H9 (cell line): ENCODE results near the gene IGF2BP2. TPM values are rescaled to one million over a fixed set of nuclear protein-coding genes. Genes with fewer than 3 reads are reported as not detected.

Experiments
- DNase-seq: peaks from one replicate; pipeline ENCODE4 v3.0.0-alpha.2; 2017
- H2AFZ ChIP-seq: one replicate; pipeline ENCODE4 v1.6.1; 2013; ENCODE audit warnings: mild to moderate bottlenecking, low read length, control low read depth, moderate library complexity
- H2AK5ac ChIP-seq: 2 replicates; pipeline ENCODE4 v1.6.1; 2013; ENCODE audit warnings: low read length, control low read depth, mixed read lengths; ENCODE audit not compliant: insufficient read length
- H2BK120ac ChIP-seq: one replicate; pipeline ENCODE4 v1.6.1; 2013; ENCODE audit warnings: low read depth, mild to moderate bottlenecking, low read length, control low read depth, inconsistent platforms; ENCODE audit not compliant: poor library complexity, severe bottlenecking
- H2BK12ac ChIP-seq: 2 replicates; pipeline ENCODE4 v1.6.1; 2013; ENCODE audit warnings: low read length, control low read depth, mixed read lengths, low read depth; ENCODE audit not compliant: insufficient read length
- H2BK15ac ChIP-seq: 2 replicates; pipeline ENCODE4 v1.6.1; 2013; ENCODE audit warnings: low read depth, low read length, control low read depth
- H2BK20ac ChIP-seq: one replicate; pipeline ENCODE4 v1.6.1; 2013; ENCODE audit warnings: low read depth, mild to moderate bottlenecking, low read length, control low read depth, inconsistent platforms; ENCODE audit not compliant: poor library complexity, severe bottlenecking
- H2BK5ac ChIP-seq: 2 replicates; pipeline ENCODE4 v1.6.1; 2013; ENCODE audit warnings: low read length, control low read depth, mixed read lengths; ENCODE audit not compliant: insufficient read length
- H3K14ac ChIP-seq: 2 replicates; pipeline ENCODE4 v1.6.1; 2013; ENCODE audit warnings: low read length, control low read depth; ENCODE audit not compliant: insufficient read depth
- H3K18ac ChIP-seq: 2 replicates; pipeline ENCODE4 v1.6.1; 2013; ENCODE audit warnings: low read depth, mild to moderate bottlenecking, mixed read lengths, low read length, control low read depth; ENCODE audit not compliant: insufficient read length
- H3K23ac ChIP-seq: 2 replicates; pipeline ENCODE4 v1.6.1; 2013; ENCODE audit warnings: low read length, control low read depth, mixed read lengths, low read depth; ENCODE audit not compliant: insufficient read length
- H3K23me2 ChIP-seq: 2 replicates; pipeline ENCODE4 v1.6.1; 2013; ENCODE audit warnings: low read depth, mild to moderate bottlenecking, mixed read lengths, low read length, control low read depth; ENCODE audit not compliant: insufficient read length, poor library complexity, severe bottlenecking
- H3K27ac ChIP-seq: 2 replicates; pipeline ENCODE4 v1.5.1; 2013; ENCODE audit warnings: low read length, control low read depth, mixed read lengths, low read depth; ENCODE audit not compliant: insufficient read length
- H3K27me3 ChIP-seq: 2 replicates; pipeline ENCODE4 v1.6.1; 2013; ENCODE audit warnings: low read length, control low read depth, inconsistent platforms; ENCODE audit not compliant: insufficient read depth
- H3K4ac ChIP-seq: 2 replicates; pipeline ENCODE4 v1.6.1; 2013; ENCODE audit warnings: low read depth, mild to moderate bottlenecking, control low read depth, inconsistent platforms, low read length, moderate library complexity
- H3K4me1 ChIP-seq: 2 replicates; pipeline ENCODE4 v1.6.1; 2013; ENCODE audit warnings: low read length, control low read depth, inconsistent platforms; ENCODE audit not compliant: insufficient read depth
- H3K4me2 ChIP-seq: 2 replicates; pipeline ENCODE4 v1.6.1; 2013; ENCODE audit warnings: low read length, control low read depth, mixed read lengths; ENCODE audit not compliant: insufficient read length, insufficient read depth
- H3K56ac ChIP-seq: 2 replicates; pipeline ENCODE4 v1.6.1; 2013; ENCODE audit warnings: low read depth, mild to moderate bottlenecking, mixed read lengths, low read length, control low read depth; ENCODE audit not compliant: insufficient read length
- H3K79me1 ChIP-seq: 2 replicates; pipeline ENCODE4 v1.6.1; 2013; ENCODE audit warnings: low read depth, mild to moderate bottlenecking, moderate library complexity, low read length, control low read depth, inconsistent platforms; ENCODE audit not compliant: insufficient read depth, poor library complexity, severe bottlenecking
- H3K79me2 ChIP-seq: 2 replicates; pipeline ENCODE4 v1.6.1; 2013; ENCODE audit warnings: low read length, control low read depth, inconsistent platforms; ENCODE audit not compliant: insufficient read depth
- H3K9ac ChIP-seq: 2 replicates; pipeline ENCODE4 v1.6.1; 2013; ENCODE audit warnings: low read length, control low read depth, mixed read lengths; ENCODE audit not compliant: insufficient read length; ENCODE audit errors: extremely low read depth
- H3K9me3 ChIP-seq: one replicate; pipeline ENCODE4 v1.6.1; 2013; ENCODE audit warnings: low read depth, low read length, inconsistent platforms; ENCODE audit not compliant: control insufficient read depth
- H3T11ph ChIP-seq: one replicate; pipeline ENCODE4 v1.6.1; 2013; ENCODE audit warnings: mild to moderate bottlenecking, low read length, control low read depth, inconsistent platforms
- H4K20me1 ChIP-seq: one replicate; pipeline ENCODE4 v1.6.1; 2013; ENCODE audit not compliant: control insufficient read depth, insufficient read length, insufficient read depth
- H4K5ac ChIP-seq: 2 replicates; pipeline ENCODE4 v1.6.1; 2013; ENCODE audit warnings: low read depth, mild to moderate bottlenecking, mixed read lengths, low read length, control low read depth; ENCODE audit not compliant: insufficient read length
- H4K8ac ChIP-seq: replicated peaks from 2 replicates; pipeline ENCODE4 v1.6.1; 2013; ENCODE audit warnings: low read length, control low read depth, mixed read lengths, low read depth; ENCODE audit not compliant: insufficient read length
- H4K91ac ChIP-seq: 2 replicates; pipeline ENCODE4 v1.6.1; 2013; ENCODE audit warnings: low read depth, mild to moderate bottlenecking, moderate library complexity, mixed read lengths, low read length, control low read depth; ENCODE audit not compliant: insufficient read length
- H3K27ac Mint-ChIP-seq, 3 experiments: 2 replicates in 2 of 3; 3 replicates in 1 of 3; pipeline ENCODE4 v1.8.0; 2020 to 2021; ENCODE audit warnings: mixed read lengths in 3 of 3, mild to moderate bottlenecking in 1 of 3, moderate library complexity in 1 of 3
- H3K27me3 Mint-ChIP-seq: 2 replicates; pipeline ENCODE4 v1.8.0; 2021; ENCODE audit warnings: low read depth, mild to moderate bottlenecking, moderate library complexity, mixed read lengths
- H3K36me3 Mint-ChIP-seq, 3 experiments: 2 replicates in 2 of 3; 3 replicates in 1 of 3; pipeline ENCODE4 v1.8.0; 2020 to 2021; ENCODE audit warnings: low read depth in 3 of 3, mixed read lengths in 3 of 3; ENCODE audit not compliant: insufficient read depth in 1 of 3
- H3K4me1 Mint-ChIP-seq, 2 experiments: 2 replicates each; pipeline ENCODE4 v1.8.0; 2020; ENCODE audit warnings: mixed read lengths in 2 of 2
- H3K4me3 Mint-ChIP-seq, 2 experiments: 2 replicates in 1 of 2; 3 replicates in 1 of 2; pipeline ENCODE4 v1.8.0; 2020 to 2021; ENCODE audit warnings: mild to moderate bottlenecking in 2 of 2, mixed read lengths in 2 of 2, moderate library complexity in 1 of 2
- H3K9me3 Mint-ChIP-seq, 2 experiments: 2 replicates in 1 of 2; 3 replicates in 1 of 2; pipeline ENCODE4 v1.8.0; 2020; ENCODE audit warnings: mild to moderate bottlenecking in 2 of 2, mixed read lengths in 2 of 2, moderate library complexity in 1 of 2
- CTCF ChIP-seq: fragments of 200-600 bp; sonication (generic); conservative IDR thresholded peaks from 3 replicates; pipeline ENCODE4 v1.8.0; 2021; ENCODE audit warnings: antibody characterized with exemption, mild to moderate bottlenecking
- WGBS: extraction: QIAGEN DNeasy Blood & Tissue Kit; methylation state at CpG from one replicate; pipeline ENCODE4 v1.1.7; 2013; ENCODE audit warnings: missing lambda C conversion rate, low lambda C conversion rate, mixed read lengths; ENCODE audit not compliant: insufficient read length; ENCODE audit errors: extremely low coverage; 5-methylcytosine and 5-hydroxymethylcytosine counted together
- total RNA-seq: library from RNA; stranded (reverse); gene quantifications from 2 replicates; pipeline ENCODE4 v1.2.1, GENCODE V29; 2021

The IGF2BP2 gene
- total RNA-seq, 1 experiment from 2014 or later: 130 TPM

- H3K36me3 Mint-ChIP-seq: peaks cover 31 to 80% (median 78%) of the 10 kb centered on the region in 3 experiments
- no peak overlapping the region for H3K9ac ChIP-seq
- no peak overlapping the region for H3K27ac Mint-ChIP-seq
Observed at GRCh38 chr3:185655426-185656320, 169.2 kb downstream of the IGF2BP2 start.

More at GRCh38 chr3:185655426-185656320, 169.2 kb downstream of the IGF2BP2 start:
- Mint-ChIP-seq H3K4me3 (no peak overlapping the region), H3K9me3 (no peaks in the 10 kb centered on the region), H3K4me1 (peaks cover 2% of the 10 kb centered on the region in 2 experiments), H3K27me3 (no peaks in the 10 kb centered on the region; the same call in 1 of the 2 replicates)
- H3K4me2 ChIP-seq: no peak overlapping the region
- no peaks in the 10 kb centered on the region for H3K79me1 ChIP-seq
- H3K27ac ChIP-seq: no peak overlapping the region
- no peak for TF ChIP-seq CTCF
- no peak overlapping the region for H3K14ac ChIP-seq
- H2BK5ac ChIP-seq: no peak overlapping the region
- H4K5ac ChIP-seq: no peak overlapping the region
- DNase-seq: no peak
- no peak overlapping the region for H3K56ac ChIP-seq
- no peaks in the 10 kb centered on the region for H3K27me3 ChIP-seq
- H3K23ac ChIP-seq: no peak overlapping the region
- H4K91ac ChIP-seq: no peak overlapping the region
- H3K79me2 ChIP-seq: no peaks in the 10 kb centered on the region
- WGBS: no CpG with 5 or more reads among the region's 12 CpGs
- no peaks in the 10 kb centered on the region for H3K9me3 ChIP-seq
- H2BK15ac ChIP-seq: no peak overlapping the region
- H2BK12ac ChIP-seq: no peak overlapping the region
- H3K4me1 ChIP-seq: no peaks in the 10 kb centered on the region
- no peak overlapping the region for H3K4ac ChIP-seq
- no peaks in the 10 kb centered on the region for H3K23me2 ChIP-seq
- H2AFZ ChIP-seq: no peak overlapping the region
- no peak overlapping the region for H2BK20ac ChIP-seq
- no peak overlapping the region for H4K8ac ChIP-seq
- no peaks in the 10 kb centered on the region for H4K20me1 ChIP-seq
- no peak overlapping the region for H3T11ph ChIP-seq
- no peak overlapping the region for H2BK120ac ChIP-seq
- no peak overlapping the region for H2AK5ac ChIP-seq
- H3K18ac ChIP-seq: no peak overlapping the region
